ENCODE results near the gene PWP2.

- TF ChIP-seq CTCF (conservative IDR thresholded peaks at IDR 0.05 in 1 of 2, IDR thresholded peaks at IDR 0.05 in 1 of 2; ENCODE audit: extremely low read depth in 1 of 2, insufficient read depth in 1 of 2, low read depth in 1 of 2, low read length in 2 of 2) (no peak), EZH2 (IDR thresholded peaks at IDR 0.05; ENCODE audit: borderline replicate concordance, low read length) (no peak)
Measured at GRCh38 chr21:44079446-44079845, 27.8 kb upstream of the PWP2 start.
